PC-9 (cell line): ENCODE data around the gene HEATR3.

Experiments used
- EZH2 ChIP-seq: fragments of 200-600 bp; sonication (generic); IDR thresholded peaks from 2 replicates; pipeline ENCODE4 v1.8.0; 2017; ENCODE audit warnings: antibody characterized with exemption, low read depth
- TF ChIP-seq, protein P1 (sequence below): fragments of 200-600 bp; sonication (generic); conservative IDR thresholded peaks from 2 replicates; pipeline ENCODE4 v1.6.1; 2017; ENCODE audit warnings: mixed run types, antibody characterized with exemption, mild to moderate bottlenecking, moderate library complexity

GRCh38 chr16:50065241-50065623 lies 538 bp upstream of the HEATR3 start:
- TF ChIP-seq, protein P1, sequence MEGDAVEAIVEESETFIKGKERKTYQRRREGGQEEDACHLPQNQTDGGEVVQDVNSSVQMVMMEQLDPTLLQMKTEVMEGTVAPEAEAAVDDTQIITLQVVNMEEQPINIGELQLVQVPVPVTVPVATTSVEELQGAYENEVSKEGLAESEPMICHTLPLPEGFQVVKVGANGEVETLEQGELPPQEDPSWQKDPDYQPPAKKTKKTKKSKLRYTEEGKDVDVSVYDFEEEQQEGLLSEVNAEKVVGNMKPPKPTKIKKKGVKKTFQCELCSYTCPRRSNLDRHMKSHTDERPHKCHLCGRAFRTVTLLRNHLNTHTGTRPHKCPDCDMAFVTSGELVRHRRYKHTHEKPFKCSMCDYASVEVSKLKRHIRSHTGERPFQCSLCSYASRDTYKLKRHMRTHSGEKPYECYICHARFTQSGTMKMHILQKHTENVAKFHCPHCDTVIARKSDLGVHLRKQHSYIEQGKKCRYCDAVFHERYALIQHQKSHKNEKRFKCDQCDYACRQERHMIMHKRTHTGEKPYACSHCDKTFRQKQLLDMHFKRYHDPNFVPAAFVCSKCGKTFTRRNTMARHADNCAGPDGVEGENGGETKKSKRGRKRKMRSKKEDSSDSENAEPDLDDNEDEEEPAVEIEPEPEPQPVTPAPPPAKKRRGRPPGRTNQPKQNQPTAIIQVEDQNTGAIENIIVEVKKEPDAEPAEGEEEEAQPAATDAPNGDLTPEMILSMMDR: no peak
- TF ChIP-seq EZH2: no peak
